CD8-positive, alpha-beta memory T cell (primary cell): ENCODE measurements around the gene DEDD2. TPM values are rescaled to one million over a fixed set of nuclear protein-coding genes. Genes with fewer than 3 reads are reported as not detected.

Experiments
- CTCF ChIA-PET: fragments of 350-600 bp; sonication (Branson Sonifier 250); formaldehyde crosslinking; loops from one replicate; lab custom pipeline; 2021; ENCODE audit warnings: antibody characterized with exemption; lab: Charles Lee
- POLR2A ChIA-PET: fragments of 350-600 bp; sonication (Branson Sonifier 250); formaldehyde crosslinking; loops from one replicate; lab custom pipeline; 2021; ENCODE audit warnings: antibody characterized with exemption; lab: Charles Lee
- DNase-seq, 5 donors: peaks; one replicate each; pipeline versions ENCODE4 v3.0.0 to v3.0.0-alpha.2; 2020 to 2022; ENCODE audit warnings: mixed read lengths in 1 of 5
- H3K27ac ChIP-seq: one replicate; pipeline ENCODE4 v1.7.0; 2013; ENCODE audit warnings: low read depth, mild to moderate bottlenecking, low read length, moderate library complexity
- H3K27me3 ChIP-seq: 2 replicates; pipeline ENCODE4 v1.7.0; 2013; ENCODE audit warnings: low read length, mild to moderate bottlenecking; ENCODE audit not compliant: insufficient read depth, poor library complexity, severe bottlenecking
- H3K36me3 ChIP-seq: 2 replicates; pipeline ENCODE4 v1.7.0; 2013; ENCODE audit warnings: mild to moderate bottlenecking, low read length, moderate library complexity; ENCODE audit not compliant: insufficient read depth
- H3K4me1 ChIP-seq: 2 replicates; pipeline ENCODE4 v1.7.0; 2013; ENCODE audit warnings: mild to moderate bottlenecking, low read length, moderate library complexity; ENCODE audit not compliant: insufficient read depth
- H3K4me3 ChIP-seq: 2 replicates; pipeline ENCODE4 v1.7.0; 2013; ENCODE audit warnings: mild to moderate bottlenecking, low read length
- H3K9me3 ChIP-seq: 2 replicates; pipeline ENCODE4 v1.7.0; 2013; ENCODE audit warnings: mild to moderate bottlenecking, low read length
- H3K27ac Mint-ChIP-seq, 8 donors: one replicate each; pipeline ENCODE4 v1.8.0; 2020 to 2021; ENCODE audit warnings: mixed read lengths in 8 of 8, mild to moderate bottlenecking in 6 of 8, inconsistent platforms in 3 of 8, moderate library complexity in 3 of 8
- H3K27me3 Mint-ChIP-seq, 2 donors: one replicate each; pipeline ENCODE4 v1.8.0; 2020 to 2021; ENCODE audit warnings: mixed read lengths in 2 of 2, mild to moderate bottlenecking in 1 of 2, moderate library complexity in 1 of 2
- H3K36me3 Mint-ChIP-seq, 3 donors: one replicate each; pipeline ENCODE4 v1.8.0; 2020 to 2021; ENCODE audit warnings: mixed read lengths in 3 of 3, inconsistent platforms in 1 of 3, mild to moderate bottlenecking in 1 of 3
- H3K4me1 Mint-ChIP-seq, 3 donors: one replicate each; pipeline ENCODE4 v1.8.0; 2020 to 2021; ENCODE audit warnings: mixed read lengths in 3 of 3, inconsistent platforms in 1 of 3, mild to moderate bottlenecking in 1 of 3
- H3K4me3 Mint-ChIP-seq, 7 donors: one replicate each; pipeline ENCODE4 v1.8.0; 2020 to 2021; ENCODE audit warnings: mixed read lengths in 7 of 7, mild to moderate bottlenecking in 6 of 7, moderate library complexity in 4 of 7, inconsistent platforms in 2 of 7
- H3K9me3 Mint-ChIP-seq, 5 donors: one replicate each; pipeline ENCODE4 v1.8.0; 2020 to 2022; ENCODE audit warnings: mixed read lengths in 5 of 5, mild to moderate bottlenecking in 3 of 5, moderate library complexity in 2 of 5, inconsistent platforms in 1 of 5
- polyA plus RNA-seq: library from polyadenylated mRNA; unstranded; fragments of 300-500 nt; fragmentation: Illumina TruSeq; gene quantifications from one replicate; pipeline ENCODE4 v1.2.3, GENCODE V29; 2021
- total RNA-seq, 2 experiments: library from RNA; stranded (reverse); gene quantifications; one replicate each; pipeline ENCODE4 v1.2.3, GENCODE V29; 2021

The DEDD2 gene
- total and polyA plus RNA-seq, 3 experiments from 2014 or later: 30.0 to 163 (median 32.7) TPM

GRCh38 chr19:42254850-42255765 lies 37.6 kb upstream of the DEDD2 start, which contains the start of gene ERF:
TSS of gene ERF (minus strand) at chr19:42255128. CDS start at chr19:42254999, 129 bp downstream.
- peak within 1 kb of the TSS; percentile 73 to 94 (median 81) for H3K4me3 Mint-ChIP-seq
- peak; percentile 90 to 96 (median 93) for DNase-seq
- peaks cover 0 to 1% (median 0%) of the 10 kb centered on the region in 5 donors for H3K9me3 Mint-ChIP-seq
- peaks cover 0 to 3% (median 0%) of the 10 kb centered on the region in 3 donors for H3K36me3 Mint-ChIP-seq
- H3K4me3 ChIP-seq: peak within 1 kb of the TSS; percentile 90
- H3K9me3 ChIP-seq: no peaks in the 10 kb centered on the region
- H3K4me1 ChIP-seq: peaks cover 36% of the 10 kb centered on the region
- H3K27ac ChIP-seq: peak within 1 kb of the TSS; percentile 96
- ChIA-PET CTCF (interaction anchor here (0.9 to 1.5 kb wide), 5 partner anchors 10 to 123 kb away, joined by 3 to 5 read pairs (median 4); partner anchors contain the start of gene POU2F2), POLR2A (interaction anchor here (0.8 to 1.0 kb wide), 2 partner anchors 8 to 12 kb away, joined by 4 to 6 read pairs; no protein-coding TSS in a partner anchor)
- peaks cover 0 to 9% of the 10 kb centered on the region in 2 donors for H3K27me3 Mint-ChIP-seq
- no peaks in the 10 kb centered on the region for H3K36me3 ChIP-seq
- H3K27ac Mint-ChIP-seq: peak within 1 kb of the TSS; percentile 54 to 91 (median 80)
- H3K27me3 ChIP-seq: no peaks in the 10 kb centered on the region
- peaks cover 24 to 37% (median 27%) of the 10 kb centered on the region in 3 donors for H3K4me1 Mint-ChIP-seq

GRCh38 chr19:42254089-42254849 lies 36.8 kb upstream of the DEDD2 start:
- POLR2A ChIA-PET: no interaction called here
- peak overlapping the region; percentile 73 to 94 (median 81) for H3K4me3 Mint-ChIP-seq
- Histone ChIP-seq H3K4me3 (peak overlapping the region; percentile 90), H3K36me3 (no peaks in the 10 kb centered on the region), H3K27me3 (no peaks in the 10 kb centered on the region), H3K4me1 (peaks cover 36% of the 10 kb centered on the region), H3K27ac (peak overlapping the region; percentile 96), H3K9me3 (no peaks in the 10 kb centered on the region)
- peaks cover 0 to 1% (median 0%) of the 10 kb centered on the region in 5 donors for H3K9me3 Mint-ChIP-seq
- CTCF ChIA-PET: no interaction called here
- peaks cover 24 to 41% (median 27%) of the 10 kb centered on the region in 3 donors for H3K4me1 Mint-ChIP-seq
- DNase-seq: peak; percentile 67 to 87 (median 76)
- peaks cover 0 to 9% (median 0%) of the 10 kb centered on the region in 3 donors for H3K36me3 Mint-ChIP-seq
- H3K27ac Mint-ChIP-seq: peak overlapping the region in 7 of 8 donors; percentile 40 to 91 (median 74)
- peaks cover 0 to 9% of the 10 kb centered on the region in 2 donors for H3K27me3 Mint-ChIP-seq

GRCh38 chr19:42253245-42254088 lies 36.0 kb upstream of the DEDD2 start:
- Mint-ChIP-seq H3K9me3 (peaks cover 0 to 1% (median 0%) of the 10 kb centered on the region in 5 donors), H3K27me3 (peaks cover 0 to 9% of the 10 kb centered on the region in 2 donors), H3K36me3 (peaks cover 0 to 13% (median 0%) of the 10 kb centered on the region in 3 donors), H3K27ac (peak overlapping the region; percentile 81 to 98 (median 94)), H3K4me1 (peaks cover 24 to 41% (median 27%) of the 10 kb centered on the region in 3 donors), H3K4me3 (peak overlapping the region; percentile 83 to 97 (median 92))
- H3K27ac ChIP-seq: peak overlapping the region; percentile 96
- H3K9me3 ChIP-seq: no peaks in the 10 kb centered on the region
- H3K36me3 ChIP-seq: no peaks in the 10 kb centered on the region
- ChIA-PET POLR2A (interaction anchor here (1.0 kb wide), 1 partner anchor 11 kb away, joined by 5 read pairs; the partner anchor contains the start of gene GSK3A), CTCF (interaction anchor here (1.0 kb wide), 1 partner anchor 9 kb away, joined by 3 read pairs; no protein-coding TSS in a partner anchor)
- peak; percentile 50 to 77 (median 61) for DNase-seq
- peak overlapping the region; percentile 90 for H3K4me3 ChIP-seq
- H3K4me1 ChIP-seq: peaks cover 36% of the 10 kb centered on the region
- no peaks in the 10 kb centered on the region for H3K27me3 ChIP-seq

GRCh38 chr19:42252365-42253244 lies 35.1 kb upstream of the DEDD2 start:
- Mint-ChIP-seq H3K9me3 (peaks cover 0 to 1% (median 0%) of the 10 kb centered on the region in 5 donors), H3K27ac (peak overlapping the region; percentile 81 to 98 (median 94)), H3K4me3 (peak overlapping the region; percentile 83 to 97 (median 92)), H3K36me3 (peaks cover 0 to 13% (median 0%) of the 10 kb centered on the region in 3 donors), H3K27me3 (peaks cover 0 to 9% of the 10 kb centered on the region in 2 donors), H3K4me1 (peaks cover 24 to 41% (median 27%) of the 10 kb centered on the region in 3 donors)
- ChIA-PET POLR2A (interaction anchor here (0.7 to 1.0 kb wide), 2 partner anchors 10 to 18 kb away, joined by 3 to 5 read pairs; partner anchors contain the start of gene GSK3A), CTCF (interaction anchor here (1.0 to 2.2 kb wide), 3 partner anchors 8 to 68 kb away, joined by 3 to 7 read pairs (median 3); no protein-coding TSS in a partner anchor)
- peak overlapping the region; percentile 82 for H3K4me3 ChIP-seq
- no peaks in the 10 kb centered on the region for H3K27me3 ChIP-seq
- no peak for DNase-seq
- peak overlapping the region; percentile 73 for H3K27ac ChIP-seq
- no peaks in the 10 kb centered on the region for H3K9me3 ChIP-seq
- H3K4me1 ChIP-seq: peaks cover 36% of the 10 kb centered on the region
- H3K36me3 ChIP-seq: no peaks in the 10 kb centered on the region

- Mint-ChIP-seq H3K4me3 (peak overlapping the region; percentile 53 to 97 (median 74)), H3K9me3 (peaks cover 0 to 1% (median 0%) of the 10 kb centered on the region in 5 donors), H3K4me1 (peaks cover 23 to 45% (median 26%) of the 10 kb centered on the region in 3 donors), H3K27me3 (peaks cover 0 to 9% of the 10 kb centered on the region in 2 donors), H3K36me3 (peaks cover 0 to 13% (median 0%) of the 10 kb centered on the region in 3 donors), H3K27ac (peak overlapping the region; percentile 63 to 96 (median 88))
- Histone ChIP-seq H3K4me3 (no peak overlapping the region), H3K27ac (no peak overlapping the region), H3K27me3 (no peaks in the 10 kb centered on the region), H3K9me3 (no peaks in the 10 kb centered on the region), H3K4me1 (peaks cover 36% of the 10 kb centered on the region), H3K36me3 (no peaks in the 10 kb centered on the region)
- ChIA-PET CTCF (interaction anchor here (1.0 to 2.2 kb wide), 4 partner anchors 9 to 67 kb away, joined by 3 to 8 read pairs (median 5); partner anchors contain the start of gene GSK3A), POLR2A (interaction anchor here (1.0 kb wide), 1 partner anchor 39 kb away, joined by 3 read pairs; no protein-coding TSS in a partner anchor)
- DNase-seq: no peak
Observed at GRCh38 chr19:42251572-42252358, 34.3 kb upstream of the DEDD2 start.
